Measurements from ENCODE around the gene LUZP1. TPM values are rescaled to one million over a fixed set of nuclear protein-coding genes. Genes with fewer than 3 reads are reported as not detected.

The LUZP1 gene
- total RNA-seq, 1 experiment from 2014 or later = 22.4 TPM

DNA sequence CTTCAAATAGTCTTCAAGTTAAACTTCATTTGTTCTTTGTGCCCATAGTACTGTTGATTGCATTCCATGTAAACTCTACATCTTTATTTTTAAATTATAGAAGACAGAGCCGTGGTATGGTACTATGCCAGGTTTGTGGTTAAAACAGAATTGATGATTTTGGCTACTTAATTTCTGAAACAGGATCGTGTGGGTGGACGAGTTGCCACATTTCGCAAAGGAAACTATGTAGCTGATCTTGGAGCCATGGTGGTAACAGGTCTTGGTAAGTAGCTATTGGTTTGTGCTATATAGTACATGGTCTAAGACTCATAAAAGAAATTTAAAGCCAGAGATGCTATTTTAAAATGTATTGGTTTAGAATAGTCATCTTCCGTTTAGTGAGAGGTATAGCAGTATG, 111.4 kb downstream of the LUZP1 start:
- BruUV-seq (replicated peaks) = no TSS peak
- POLR2A ChIA-PET = interaction anchor here (0.6 kb wide), 1 partner anchor 430 kb away, joined by 3 read pairs; no protein-coding TSS in a partner anchor
- H3K36me3 ChIP-seq (ENCODE audit: control insufficient read depth in 1 of 2, insufficient read depth in 2 of 2, low read length in 2 of 2) = peaks cover 47 to 58% of the 10 kb centered on the region in 2 experiments
- TF ChIP-seq, protein P1, sequence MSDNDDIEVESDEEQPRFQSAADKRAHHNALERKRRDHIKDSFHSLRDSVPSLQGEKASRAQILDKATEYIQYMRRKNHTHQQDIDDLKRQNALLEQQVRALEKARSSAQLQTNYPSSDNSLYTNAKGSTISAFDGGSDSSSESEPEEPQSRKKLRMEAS (IDR thresholded peaks at IDR 0.05) = no peak
- no peak for TF ChIP-seq YY1 (IDR thresholded peaks at IDR 0.05; ENCODE audit: extremely low read depth, insufficient replicate concordance, low read depth, low read length)
- no peak for TF ChIP-seq EGR1 (IDR thresholded peaks at IDR 0.05; ENCODE audit: low read depth)
- no peak for TF ChIP-seq CBX3 (IDR thresholded peaks at IDR 0.05; ENCODE audit: low read depth)
- TF ChIP-seq ZNF274 (IDR thresholded peaks at IDR 0.05; ENCODE audit: low read depth, low read length) = no peak
- TF ChIP-seq JUND (IDR thresholded peaks at IDR 0.05) = no peak
- TF ChIP-seq CEBPB (IDR thresholded peaks at IDR 0.05; ENCODE audit: low read depth) = no peak
- no peak for TF ChIP-seq RAD21 (IDR thresholded peaks at IDR 0.05; ENCODE audit: low read depth)
- no peak for TF ChIP-seq SP1 (IDR thresholded peaks at IDR 0.05; ENCODE audit: low read depth)
- TF ChIP-seq, protein P2, sequence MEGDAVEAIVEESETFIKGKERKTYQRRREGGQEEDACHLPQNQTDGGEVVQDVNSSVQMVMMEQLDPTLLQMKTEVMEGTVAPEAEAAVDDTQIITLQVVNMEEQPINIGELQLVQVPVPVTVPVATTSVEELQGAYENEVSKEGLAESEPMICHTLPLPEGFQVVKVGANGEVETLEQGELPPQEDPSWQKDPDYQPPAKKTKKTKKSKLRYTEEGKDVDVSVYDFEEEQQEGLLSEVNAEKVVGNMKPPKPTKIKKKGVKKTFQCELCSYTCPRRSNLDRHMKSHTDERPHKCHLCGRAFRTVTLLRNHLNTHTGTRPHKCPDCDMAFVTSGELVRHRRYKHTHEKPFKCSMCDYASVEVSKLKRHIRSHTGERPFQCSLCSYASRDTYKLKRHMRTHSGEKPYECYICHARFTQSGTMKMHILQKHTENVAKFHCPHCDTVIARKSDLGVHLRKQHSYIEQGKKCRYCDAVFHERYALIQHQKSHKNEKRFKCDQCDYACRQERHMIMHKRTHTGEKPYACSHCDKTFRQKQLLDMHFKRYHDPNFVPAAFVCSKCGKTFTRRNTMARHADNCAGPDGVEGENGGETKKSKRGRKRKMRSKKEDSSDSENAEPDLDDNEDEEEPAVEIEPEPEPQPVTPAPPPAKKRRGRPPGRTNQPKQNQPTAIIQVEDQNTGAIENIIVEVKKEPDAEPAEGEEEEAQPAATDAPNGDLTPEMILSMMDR (IDR thresholded peaks at IDR 0.05 in 2 of 3, conservative IDR thresholded peaks at IDR 0.05 in 1 of 3; ENCODE audit: borderline replicate concordance in 1 of 3, insufficient read depth in 1 of 3, low read depth in 2 of 3, low read length in 2 of 3) = no peak
- TF ChIP-seq, protein P3, sequence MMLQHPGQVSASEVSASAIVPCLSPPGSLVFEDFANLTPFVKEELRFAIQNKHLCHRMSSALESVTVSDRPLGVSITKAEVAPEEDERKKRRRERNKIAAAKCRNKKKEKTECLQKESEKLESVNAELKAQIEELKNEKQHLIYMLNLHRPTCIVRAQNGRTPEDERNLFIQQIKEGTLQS (IDR thresholded peaks at IDR 0.05) = no peak
- TF ChIP-seq SRF (IDR thresholded peaks at IDR 0.05; ENCODE audit: low read depth) = no peak
- no peak for TF ChIP-seq ELF1 (IDR thresholded peaks at IDR 0.05; ENCODE audit: borderline replicate concordance, low read depth)
- no peak for TF ChIP-seq POLR2AphosphoS5 (IDR thresholded peaks at IDR 0.05; ENCODE audit: low read depth, low read length)
- TF ChIP-seq FOSL1 (IDR thresholded peaks at IDR 0.05; ENCODE audit: low read depth) = no peak
- TF ChIP-seq, protein P4, sequence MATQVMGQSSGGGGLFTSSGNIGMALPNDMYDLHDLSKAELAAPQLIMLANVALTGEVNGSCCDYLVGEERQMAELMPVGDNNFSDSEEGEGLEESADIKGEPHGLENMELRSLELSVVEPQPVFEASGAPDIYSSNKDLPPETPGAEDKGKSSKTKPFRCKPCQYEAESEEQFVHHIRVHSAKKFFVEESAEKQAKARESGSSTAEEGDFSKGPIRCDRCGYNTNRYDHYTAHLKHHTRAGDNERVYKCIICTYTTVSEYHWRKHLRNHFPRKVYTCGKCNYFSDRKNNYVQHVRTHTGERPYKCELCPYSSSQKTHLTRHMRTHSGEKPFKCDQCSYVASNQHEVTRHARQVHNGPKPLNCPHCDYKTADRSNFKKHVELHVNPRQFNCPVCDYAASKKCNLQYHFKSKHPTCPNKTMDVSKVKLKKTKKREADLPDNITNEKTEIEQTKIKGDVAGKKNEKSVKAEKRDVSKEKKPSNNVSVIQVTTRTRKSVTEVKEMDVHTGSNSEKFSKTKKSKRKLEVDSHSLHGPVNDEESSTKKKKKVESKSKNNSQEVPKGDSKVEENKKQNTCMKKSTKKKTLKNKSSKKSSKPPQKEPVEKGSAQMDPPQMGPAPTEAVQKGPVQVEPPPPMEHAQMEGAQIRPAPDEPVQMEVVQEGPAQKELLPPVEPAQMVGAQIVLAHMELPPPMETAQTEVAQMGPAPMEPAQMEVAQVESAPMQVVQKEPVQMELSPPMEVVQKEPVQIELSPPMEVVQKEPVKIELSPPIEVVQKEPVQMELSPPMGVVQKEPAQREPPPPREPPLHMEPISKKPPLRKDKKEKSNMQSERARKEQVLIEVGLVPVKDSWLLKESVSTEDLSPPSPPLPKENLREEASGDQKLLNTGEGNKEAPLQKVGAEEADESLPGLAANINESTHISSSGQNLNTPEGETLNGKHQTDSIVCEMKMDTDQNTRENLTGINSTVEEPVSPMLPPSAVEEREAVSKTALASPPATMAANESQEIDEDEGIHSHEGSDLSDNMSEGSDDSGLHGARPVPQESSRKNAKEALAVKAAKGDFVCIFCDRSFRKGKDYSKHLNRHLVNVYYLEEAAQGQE (IDR thresholded peaks at IDR 0.05; ENCODE audit: low read depth) = no peak
- TF ChIP-seq, protein P5, sequence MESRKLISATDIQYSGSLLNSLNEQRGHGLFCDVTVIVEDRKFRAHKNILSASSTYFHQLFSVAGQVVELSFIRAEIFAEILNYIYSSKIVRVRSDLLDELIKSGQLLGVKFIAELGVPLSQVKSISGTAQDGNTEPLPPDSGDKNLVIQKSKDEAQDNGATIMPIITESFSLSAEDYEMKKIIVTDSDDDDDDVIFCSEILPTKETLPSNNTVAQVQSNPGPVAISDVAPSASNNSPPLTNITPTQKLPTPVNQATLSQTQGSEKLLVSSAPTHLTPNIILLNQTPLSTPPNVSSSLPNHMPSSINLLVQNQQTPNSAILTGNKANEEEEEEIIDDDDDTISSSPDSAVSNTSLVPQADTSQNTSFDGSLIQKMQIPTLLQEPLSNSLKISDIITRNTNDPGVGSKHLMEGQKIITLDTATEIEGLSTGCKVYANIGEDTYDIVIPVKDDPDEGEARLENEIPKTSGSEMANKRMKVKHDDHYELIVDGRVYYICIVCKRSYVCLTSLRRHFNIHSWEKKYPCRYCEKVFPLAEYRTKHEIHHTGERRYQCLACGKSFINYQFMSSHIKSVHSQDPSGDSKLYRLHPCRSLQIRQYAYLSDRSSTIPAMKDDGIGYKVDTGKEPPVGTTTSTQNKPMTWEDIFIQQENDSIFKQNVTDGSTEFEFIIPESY (IDR thresholded peaks at IDR 0.05; ENCODE audit: extremely low read depth, insufficient replicate concordance, low read length) = no peak
- no peak for TF ChIP-seq POLR2A (IDR thresholded peaks at IDR 0.05; ENCODE audit: borderline replicate concordance, extremely low read depth, insufficient read depth, insufficient read length)
- no peak for TF ChIP-seq EZH2phosphoT487 (IDR thresholded peaks at IDR 0.05; ENCODE audit: borderline replicate concordance)
- H3K9me2 ChIP-seq (ENCODE audit: insufficient read depth) = no peaks in the 10 kb centered on the region
- ATAC-seq (no peak), DNase-seq (ENCODE audit: low read depth, low spot score) (no peak)
- no peaks in the 10 kb centered on the region for H3K9me3 ChIP-seq (ENCODE audit: control insufficient read depth in 1 of 2, insufficient read depth in 1 of 2, low read depth in 1 of 2, low read length in 2 of 2)
- H3K27ac ChIP-seq (ENCODE audit: low read depth, low read length) = no peak overlapping the region
- no peaks in the 10 kb centered on the region for H3K4me1 ChIP-seq (ENCODE audit: control insufficient read depth in 1 of 2, insufficient read depth in 2 of 2, low read length in 2 of 2)
- CTCF ChIA-PET = no interaction called here
- no peak overlapping the region for H3K4me2 ChIP-seq (ENCODE audit: low read length)
- H2AFZ ChIP-seq (ENCODE audit: low read depth, low read length, poor library complexity, severe bottlenecking) = no peak overlapping the region
- 0 out of 2 replicates have a peak, but pooled peaks cover 14% of the 10 kb centered on the region for H4K20me1 ChIP-seq (ENCODE audit: insufficient read depth)
- RAD21 ChIA-PET (ENCODE audit: low non-redundant PET in 1 of 2, low total read pairs in 2 of 2, uncharacterized antibody in 2 of 2, unreplicated experiment in 2 of 2) = no interaction called here
- no peak overlapping the region for H3K9ac ChIP-seq (ENCODE audit: low read length)
- H3K4me3 ChIP-seq (replicated peaks in 1 of 2; ENCODE audit: low read depth in 1 of 2, low read length in 2 of 2) = no peak overlapping the region
- intact Hi-C loops (cut with micrococcal nuclease) = no loop called here
- H3K27me3 ChIP-seq (ENCODE audit: insufficient read depth, low read length) = no peaks in the 10 kb centered on the region
- peaks cover 53% of the 10 kb centered on the region for H3K79me2 ChIP-seq (ENCODE audit: insufficient read depth, low read length)
